AG09309 (cell line): Measurements from ENCODE around the gene SDC1.

ENCODE experiments used
- DNase-seq: peaks from one replicate; pipeline ENCODE4 v3.0.0-alpha.2; 2010; ENCODE audit warnings: low read depth
- H3K4me3 ChIP-seq: 2 replicates; pipeline ENCODE4 v1.5.1; 2011; ENCODE audit warnings: mild to moderate bottlenecking, low read depth, low read length, moderate library complexity; ENCODE audit not compliant: control insufficient read depth
- CTCF ChIP-seq: IDR thresholded peaks from 2 replicates; pipeline ENCODE4 v1.5.1; 2011; ENCODE audit warnings: mild to moderate bottlenecking, low read depth, low read length, inconsistent platforms; ENCODE audit not compliant: insufficient read depth, control insufficient read depth; ENCODE audit errors: missing control alignments

SDC1 gene

GRCh38 chr2:20209373-20210109 lies 15.4 kb downstream of the SDC1 start:
- no peak for TF ChIP-seq CTCF
- no peak overlapping the region for H3K4me3 ChIP-seq
- no peak for DNase-seq

- no peak for TF ChIP-seq CTCF
- H3K4me3 ChIP-seq, result no peak overlapping the region
- DNase-seq, result no peak
Measured at GRCh38 chr2:20208476-20208859, 16.5 kb downstream of the SDC1 start.

DNA sequence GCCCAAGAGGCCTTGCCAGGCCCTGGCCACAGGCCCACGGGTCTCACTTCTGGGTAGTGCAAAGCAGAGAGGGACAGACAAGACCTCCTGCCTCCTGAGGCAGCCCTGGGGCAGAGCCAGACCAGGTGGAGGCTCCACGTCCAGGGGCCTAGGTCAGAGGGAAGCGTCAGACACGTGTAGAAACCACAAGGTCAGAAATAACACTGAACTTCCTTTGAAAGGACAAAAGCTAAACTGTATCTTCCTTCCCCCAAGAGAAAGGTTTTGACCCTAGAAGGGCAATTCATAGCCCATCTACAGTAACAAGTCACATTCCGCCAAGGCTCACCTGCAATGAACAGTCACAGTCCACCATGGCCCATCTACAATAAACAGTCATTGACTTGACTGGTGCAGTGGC lies 17.9 kb downstream of the SDC1 start:
- DNase-seq, result no peak
- no peak overlapping the region for H3K4me3 ChIP-seq
- TF ChIP-seq CTCF, result no peak

GRCh38 chr2:20205915-20206524 lies 18.9 kb downstream of the SDC1 start:
- DNase-seq, result no peak
- no peak for TF ChIP-seq CTCF
- H3K4me3 ChIP-seq, result no peak overlapping the region

- DNase-seq, result no peak
- TF ChIP-seq CTCF, result no peak
- H3K4me3 ChIP-seq, result no peak overlapping the region
Measured at GRCh38 chr2:20205069-20205468, 19.9 kb downstream of the SDC1 start.

- no peak for TF ChIP-seq CTCF
- DNase-seq, result no peak
- no peak overlapping the region for H3K4me3 ChIP-seq
Measured at GRCh38 chr2:20203521-20204225, 21.3 kb downstream of the SDC1 start.
